Loucy (cell line): Measurements from ENCODE around the gene ALPK1.

Experiments
- EZH2phosphoT487 ChIP-seq: fragments of 200-600 bp; IDR thresholded peaks from 2 replicates; pipeline ENCODE4 v1.6.1; 2018; ENCODE audit warnings: antibody characterized with exemption, mild to moderate bottlenecking, moderate library complexity, borderline replicate concordance
- TF ChIP-seq, protein P1 (sequence below): fragments of 200-600 bp; sonication (generic); conservative IDR thresholded peaks from 2 replicates; pipeline ENCODE4 v1.5.1; 2014; ENCODE audit warnings: mild to moderate bottlenecking, antibody characterized with exemption, low read length

DNA sequence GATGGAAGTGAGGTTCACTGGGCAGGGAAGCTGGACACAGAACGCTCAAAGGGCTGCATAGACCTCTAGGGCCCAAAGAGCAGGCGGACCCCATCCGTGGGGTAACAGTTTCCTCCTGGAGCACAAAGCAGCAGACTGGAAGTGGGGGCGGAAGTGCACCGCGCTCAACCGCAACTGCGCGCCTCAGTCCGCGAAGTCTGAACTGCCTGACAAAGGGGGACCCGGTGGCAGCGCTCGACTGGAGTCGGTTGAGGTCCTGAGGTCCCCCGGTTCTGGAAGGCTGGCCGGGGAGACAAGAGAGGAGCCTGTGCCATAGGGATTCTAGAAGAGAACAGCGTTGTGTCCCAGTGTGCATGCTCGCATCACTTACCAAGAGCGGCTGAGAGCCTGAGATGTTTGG lies 58.5 kb downstream of the ALPK1 start:
- TF ChIP-seq, protein P1, sequence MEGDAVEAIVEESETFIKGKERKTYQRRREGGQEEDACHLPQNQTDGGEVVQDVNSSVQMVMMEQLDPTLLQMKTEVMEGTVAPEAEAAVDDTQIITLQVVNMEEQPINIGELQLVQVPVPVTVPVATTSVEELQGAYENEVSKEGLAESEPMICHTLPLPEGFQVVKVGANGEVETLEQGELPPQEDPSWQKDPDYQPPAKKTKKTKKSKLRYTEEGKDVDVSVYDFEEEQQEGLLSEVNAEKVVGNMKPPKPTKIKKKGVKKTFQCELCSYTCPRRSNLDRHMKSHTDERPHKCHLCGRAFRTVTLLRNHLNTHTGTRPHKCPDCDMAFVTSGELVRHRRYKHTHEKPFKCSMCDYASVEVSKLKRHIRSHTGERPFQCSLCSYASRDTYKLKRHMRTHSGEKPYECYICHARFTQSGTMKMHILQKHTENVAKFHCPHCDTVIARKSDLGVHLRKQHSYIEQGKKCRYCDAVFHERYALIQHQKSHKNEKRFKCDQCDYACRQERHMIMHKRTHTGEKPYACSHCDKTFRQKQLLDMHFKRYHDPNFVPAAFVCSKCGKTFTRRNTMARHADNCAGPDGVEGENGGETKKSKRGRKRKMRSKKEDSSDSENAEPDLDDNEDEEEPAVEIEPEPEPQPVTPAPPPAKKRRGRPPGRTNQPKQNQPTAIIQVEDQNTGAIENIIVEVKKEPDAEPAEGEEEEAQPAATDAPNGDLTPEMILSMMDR: no peak
- TF ChIP-seq EZH2phosphoT487: no peak
